ENCODE measurements around the gene SHROOM3. TPM values are rescaled to one million over a fixed set of nuclear protein-coding genes. Genes with fewer than 3 reads are reported as not detected.

The SHROOM3 gene
- total and polyA plus RNA-seq, 2 of the 13 experiments (the other 11 are each of a cell fraction or from before 2014, with no cell fraction given): 0.01 TPM; not detected in 1

DNA sequence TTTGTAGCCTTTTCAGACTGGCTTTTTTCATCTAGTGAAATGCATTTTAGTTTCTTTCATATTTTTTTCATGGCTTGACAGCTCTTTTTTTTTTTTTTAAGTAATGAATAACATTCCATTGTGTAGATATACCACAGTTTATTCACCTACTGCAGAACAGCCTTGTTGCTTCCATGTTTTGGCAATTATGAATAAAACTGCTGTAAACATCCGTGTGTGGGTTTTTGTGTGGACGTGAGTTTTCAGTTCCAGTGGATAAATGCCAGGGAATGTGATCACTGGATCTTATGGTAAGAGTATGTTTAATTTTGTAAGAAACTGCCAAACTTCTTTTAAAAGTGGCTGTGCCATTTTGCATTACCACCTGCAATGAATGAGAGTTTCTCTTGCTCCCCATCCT is 302.2 kb downstream of the SHROOM3 start (continued):
- TF ChIP-seq, protein P1, sequence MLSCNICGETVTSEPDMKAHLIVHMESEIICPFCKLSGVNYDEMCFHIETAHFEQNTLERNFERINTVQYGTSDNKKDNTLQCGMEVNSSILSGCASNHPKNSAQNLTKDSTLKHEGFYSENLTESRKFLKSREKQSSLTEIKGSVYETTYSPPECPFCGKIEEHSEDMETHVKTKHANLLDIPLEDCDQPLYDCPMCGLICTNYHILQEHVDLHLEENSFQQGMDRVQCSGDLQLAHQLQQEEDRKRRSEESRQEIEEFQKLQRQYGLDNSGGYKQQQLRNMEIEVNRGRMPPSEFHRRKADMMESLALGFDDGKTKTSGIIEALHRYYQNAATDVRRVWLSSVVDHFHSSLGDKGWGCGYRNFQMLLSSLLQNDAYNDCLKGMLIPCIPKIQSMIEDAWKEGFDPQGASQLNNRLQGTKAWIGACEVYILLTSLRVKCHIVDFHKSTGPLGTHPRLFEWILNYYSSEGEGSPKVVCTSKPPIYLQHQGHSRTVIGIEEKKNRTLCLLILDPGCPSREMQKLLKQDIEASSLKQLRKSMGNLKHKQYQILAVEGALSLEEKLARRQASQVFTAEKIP (CRISPR knock-in tag; IDR thresholded peaks at IDR 0.05; ENCODE audit: borderline replicate concordance): no peak
- TF ChIP-seq, protein P2, sequence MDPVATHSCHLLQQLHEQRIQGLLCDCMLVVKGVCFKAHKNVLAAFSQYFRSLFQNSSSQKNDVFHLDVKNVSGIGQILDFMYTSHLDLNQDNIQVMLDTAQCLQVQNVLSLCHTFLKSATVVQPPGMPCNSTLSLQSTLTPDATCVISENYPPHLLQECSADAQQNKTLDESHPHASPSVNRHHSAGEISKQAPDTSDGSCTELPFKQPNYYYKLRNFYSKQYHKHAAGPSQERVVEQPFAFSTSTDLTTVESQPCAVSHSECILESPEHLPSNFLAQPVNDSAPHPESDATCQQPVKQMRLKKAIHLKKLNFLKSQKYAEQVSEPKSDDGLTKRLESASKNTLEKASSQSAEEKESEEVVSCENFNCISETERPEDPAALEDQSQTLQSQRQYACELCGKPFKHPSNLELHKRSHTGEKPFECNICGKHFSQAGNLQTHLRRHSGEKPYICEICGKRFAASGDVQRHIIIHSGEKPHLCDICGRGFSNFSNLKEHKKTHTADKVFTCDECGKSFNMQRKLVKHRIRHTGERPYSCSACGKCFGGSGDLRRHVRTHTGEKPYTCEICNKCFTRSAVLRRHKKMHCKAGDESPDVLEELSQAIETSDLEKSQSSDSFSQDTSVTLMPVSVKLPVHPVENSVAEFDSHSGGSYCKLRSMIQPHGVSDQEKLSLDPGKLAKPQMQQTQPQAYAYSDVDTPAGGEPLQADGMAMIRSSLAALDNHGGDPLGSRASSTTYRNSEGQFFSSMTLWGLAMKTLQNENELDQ (CRISPR knock-in tag; IDR thresholded peaks at IDR 0.05; ENCODE audit: borderline replicate concordance): no peak

DNA sequence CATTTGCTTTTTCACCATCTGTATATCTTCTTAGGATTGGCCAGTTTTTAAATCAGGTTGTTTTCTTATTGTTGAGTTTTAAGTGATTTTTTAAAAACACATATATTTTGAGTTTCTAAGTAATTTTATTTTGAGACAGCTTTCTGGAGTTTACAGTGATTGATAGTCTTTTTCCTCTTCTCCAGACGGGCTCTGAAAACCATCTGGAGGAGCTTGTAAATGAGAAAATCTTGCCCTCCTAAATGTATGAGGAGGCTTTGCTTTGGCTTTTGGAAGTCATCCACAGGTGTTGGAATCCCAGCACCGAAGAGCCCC is 302.7 kb downstream of the SHROOM3 start:
- ATAC-seq: no peak
- Histone ChIP-seq H3K9ac (ENCODE audit: insufficient read depth, low read depth, low read length) (no peak overlapping the region), H3K4me3 (replicated peaks in 1 of 3; ENCODE audit: insufficient read depth in 1 of 3, low read depth in 2 of 3, low read length in 3 of 3) (no peak overlapping the region), H3K27ac (ENCODE audit: extremely low read length, insufficient read depth, low read length) (no peak overlapping the region), H3K4me1 (ENCODE audit: insufficient read depth, low read length) (no peaks in the 10 kb centered on the region), H3K9me3 (ENCODE audit: low read length) (no peaks in the 10 kb centered on the region), H3K79me2 (ENCODE audit: insufficient read depth, low read length) (no peaks in the 10 kb centered on the region), H2AFZ (ENCODE audit: low read length) (no peak overlapping the region), H3K27me3 (ENCODE audit: control insufficient read depth in 1 of 2, insufficient read depth in 2 of 2, low read length in 2 of 2) (0 out of 5 replicates have a peak, but pooled peaks cover 0 to 3% of the 10 kb centered on the region in 2 experiments), H3K36me3 (replicated peaks in 1 of 2; ENCODE audit: control insufficient read depth in 1 of 2, insufficient read depth in 2 of 2, low read length in 2 of 2) (no peaks in the 10 kb centered on the region), H3K4me2 (ENCODE audit: low read depth, low read length) (no peak overlapping the region), H4K20me1 (ENCODE audit: insufficient read depth, low read length) (no peaks in the 10 kb centered on the region)
- WGBS (ENCODE audit: low lambda C conversion rate): 6% methylated on average over 2 of the region's 2 CpGs
- ChIA-PET POLR2A (no interaction called here), CTCF (ENCODE audit: low intra/inter-chr PET ratio, low total read pairs) (no interaction called here)
- in situ Hi-C loops (cut with HindIII; ENCODE audit: extremely low pct_ligation_motif_present, low pct_unique_long_range_greater_than_20kb) (no loop called here), intact Hi-C loops (cut with micrococcal nuclease; ENCODE audit: unreplicated experiment) (no loop called here)
- FAIRE-seq: no peak
- no peak for DNase-seq (ENCODE audit: low spot score)
- no TSS peak for BruUV-seq (replicated peaks)
- no peak for TF ChIP-seq ZNF331 (CRISPR knock-in tag; IDR thresholded peaks at IDR 0.05)
- TF ChIP-seq POGZ (CRISPR knock-in tag; IDR thresholded peaks at IDR 0.05): no peak
- TF ChIP-seq MYNN (CRISPR knock-in tag; IDR thresholded peaks at IDR 0.05; ENCODE audit: low read depth): no peak
- TF ChIP-seq, protein P3, sequence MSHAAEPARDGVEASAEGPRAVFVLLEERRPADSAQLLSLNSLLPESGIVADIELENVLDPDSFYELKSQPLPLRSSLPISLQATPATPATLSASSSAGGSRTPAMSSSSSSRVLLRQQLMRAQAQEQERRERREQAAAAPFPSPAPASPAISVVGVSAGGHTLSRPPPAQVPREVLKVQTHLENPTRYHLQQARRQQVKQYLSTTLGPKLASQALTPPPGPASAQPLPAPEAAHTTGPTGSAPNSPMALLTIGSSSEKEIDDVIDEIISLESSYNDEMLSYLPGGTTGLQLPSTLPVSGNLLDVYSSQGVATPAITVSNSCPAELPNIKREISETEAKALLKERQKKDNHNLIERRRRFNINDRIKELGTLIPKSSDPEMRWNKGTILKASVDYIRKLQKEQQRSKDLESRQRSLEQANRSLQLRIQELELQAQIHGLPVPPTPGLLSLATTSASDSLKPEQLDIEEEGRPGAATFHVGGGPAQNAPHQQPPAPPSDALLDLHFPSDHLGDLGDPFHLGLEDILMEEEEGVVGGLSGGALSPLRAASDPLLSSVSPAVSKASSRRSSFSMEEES (CRISPR knock-in tag; IDR thresholded peaks at IDR 0.05): no peak
- TF ChIP-seq, protein P4, sequence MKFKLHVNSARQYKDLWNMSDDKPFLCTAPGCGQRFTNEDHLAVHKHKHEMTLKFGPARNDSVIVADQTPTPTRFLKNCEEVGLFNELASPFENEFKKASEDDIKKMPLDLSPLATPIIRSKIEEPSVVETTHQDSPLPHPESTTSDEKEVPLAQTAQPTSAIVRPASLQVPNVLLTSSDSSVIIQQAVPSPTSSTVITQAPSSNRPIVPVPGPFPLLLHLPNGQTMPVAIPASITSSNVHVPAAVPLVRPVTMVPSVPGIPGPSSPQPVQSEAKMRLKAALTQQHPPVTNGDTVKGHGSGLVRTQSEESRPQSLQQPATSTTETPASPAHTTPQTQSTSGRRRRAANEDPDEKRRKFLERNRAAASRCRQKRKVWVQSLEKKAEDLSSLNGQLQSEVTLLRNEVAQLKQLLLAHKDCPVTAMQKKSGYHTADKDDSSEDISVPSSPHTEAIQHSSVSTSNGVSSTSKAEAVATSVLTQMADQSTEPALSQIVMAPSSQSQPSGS (CRISPR knock-in tag; IDR thresholded peaks at IDR 0.05): no peak
- no peak for TF ChIP-seq ZNF207 (IDR thresholded peaks at IDR 0.05; ENCODE audit: borderline replicate concordance)
- no peak for TF ChIP-seq ZNF317 (CRISPR knock-in tag; IDR thresholded peaks at IDR 0.05)
- no peak for TF ChIP-seq ZFYVE20 (CRISPR knock-in tag; IDR thresholded peaks at IDR 0.05; ENCODE audit: borderline replicate concordance, low read depth)
- TF ChIP-seq NFYB (CRISPR knock-in tag; IDR thresholded peaks at IDR 0.05): no peak
- TF ChIP-seq, protein P5, sequence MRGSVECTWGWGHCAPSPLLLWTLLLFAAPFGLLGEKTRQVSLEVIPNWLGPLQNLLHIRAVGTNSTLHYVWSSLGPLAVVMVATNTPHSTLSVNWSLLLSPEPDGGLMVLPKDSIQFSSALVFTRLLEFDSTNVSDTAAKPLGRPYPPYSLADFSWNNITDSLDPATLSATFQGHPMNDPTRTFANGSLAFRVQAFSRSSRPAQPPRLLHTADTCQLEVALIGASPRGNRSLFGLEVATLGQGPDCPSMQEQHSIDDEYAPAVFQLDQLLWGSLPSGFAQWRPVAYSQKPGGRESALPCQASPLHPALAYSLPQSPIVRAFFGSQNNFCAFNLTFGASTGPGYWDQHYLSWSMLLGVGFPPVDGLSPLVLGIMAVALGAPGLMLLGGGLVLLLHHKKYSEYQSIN (CRISPR knock-in tag; IDR thresholded peaks at IDR 0.05; ENCODE audit: borderline replicate concordance): no peak
- TF ChIP-seq RFX3 (CRISPR knock-in tag; IDR thresholded peaks at IDR 0.05): no peak
- TF ChIP-seq, protein P6, sequence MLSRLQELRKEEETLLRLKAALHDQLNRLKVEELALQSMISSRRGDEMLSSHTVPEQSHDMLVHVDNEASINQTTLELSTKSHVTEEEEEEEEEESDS (CRISPR knock-in tag; IDR thresholded peaks at IDR 0.05; ENCODE audit: borderline replicate concordance): no peak
- no peak for TF ChIP-seq ZSCAN30 (CRISPR knock-in tag; IDR thresholded peaks at IDR 0.05)
- TF ChIP-seq ZNF235 (CRISPR knock-in tag; IDR thresholded peaks at IDR 0.05; ENCODE audit: borderline replicate concordance): no peak

All from HepG2 (cell line).